Ectodermal cell (in vitro differentiated cells): ENCODE results near the gene PRKCB.

Experiments
- H3K27ac ChIP-seq: 2 replicates; pipeline ENCODE4 v1.7.0; 2013; ENCODE audit warnings: mild to moderate bottlenecking, low read depth, low read length; ENCODE audit not compliant: insufficient read depth, poor library complexity, severe bottlenecking
- H3K27me3 ChIP-seq: 2 replicates; pipeline ENCODE4 v1.7.0; 2013; ENCODE audit warnings: mild to moderate bottlenecking, low read length; ENCODE audit not compliant: insufficient read depth, control insufficient read depth, poor library complexity, severe bottlenecking
- H3K36me3 ChIP-seq: one replicate; pipeline ENCODE4 v1.7.0; 2013; ENCODE audit warnings: low read length; ENCODE audit not compliant: control insufficient read depth, insufficient read depth
- H3K4me1 ChIP-seq: one replicate; pipeline ENCODE4 v1.7.0; 2013; ENCODE audit warnings: low read length; ENCODE audit not compliant: control insufficient read depth, insufficient read depth
- H3K4me3 ChIP-seq: 2 replicates; pipeline ENCODE4 v1.7.0; 2013; ENCODE audit warnings: low read depth, low read length, control low read depth; ENCODE audit not compliant: insufficient read depth
- H3K9me3 ChIP-seq: 2 replicates; pipeline ENCODE4 v1.7.0; 2013; ENCODE audit warnings: mild to moderate bottlenecking, low read length, moderate library complexity; ENCODE audit not compliant: control insufficient read depth
- WGBS, 2 experiments: methylation state at CpG; one replicate each; pipeline ENCODE4 v1.1.7; 2013; ENCODE audit warnings: missing lambda C conversion rate in 2 of 2; 5-methylcytosine and 5-hydroxymethylcytosine counted together

The PRKCB gene

DNA sequence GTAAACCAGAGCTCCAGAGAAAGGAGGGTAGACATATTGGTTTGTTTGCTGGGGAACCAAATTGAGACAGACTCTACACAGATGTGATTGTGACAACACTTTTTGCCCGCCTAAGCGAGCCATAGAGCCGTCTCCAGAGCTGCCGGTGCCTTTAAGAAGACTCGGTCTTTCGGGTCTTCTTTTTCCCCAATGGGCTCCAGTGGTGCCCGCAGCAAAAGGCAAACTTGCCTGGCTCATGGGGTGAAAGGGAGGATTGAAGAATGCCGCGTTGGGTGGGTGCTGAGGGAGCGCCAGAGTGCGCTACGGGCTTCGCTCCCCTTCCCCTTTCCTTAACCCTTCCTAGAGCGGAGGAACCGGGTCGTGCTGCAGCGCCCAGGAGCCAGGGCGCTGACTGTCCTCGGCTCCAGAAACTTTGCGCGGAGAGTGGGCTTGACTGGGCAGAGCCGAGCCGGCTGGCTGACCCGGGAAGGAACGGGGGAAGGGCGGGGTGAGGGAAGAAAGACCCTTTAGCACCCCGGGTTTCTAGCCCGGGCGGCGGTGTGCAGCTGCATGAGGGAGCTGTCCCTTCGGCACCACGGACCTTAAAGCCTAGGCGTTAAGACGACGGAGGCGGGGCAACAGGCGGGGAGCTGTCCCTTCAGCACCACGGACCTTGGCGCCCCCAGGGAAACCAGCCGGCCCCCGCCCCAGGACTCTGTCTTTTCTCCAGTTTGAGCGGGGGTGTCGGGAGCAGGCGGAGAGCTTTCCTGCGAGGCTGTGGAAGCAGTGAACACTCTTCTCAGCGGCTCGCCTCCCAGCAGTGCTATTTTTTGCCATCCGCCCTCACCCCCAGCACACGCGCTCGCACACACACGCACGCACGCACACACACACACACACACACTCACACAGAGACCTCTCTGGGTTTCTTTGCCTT, 419.9 kb downstream of the PRKCB start, which contains the start of gene CACNG3:
Gene CACNG3 (plus strand): TSS at position 880 of the 916 bp plus-strand sequence. CDS start 420 bp downstream, outside the sequence.
- Histone ChIP-seq H3K4me3 (peak within 1 kb of the TSS; percentile 24), H3K27me3 (peaks cover 53% of the 10 kb centered on the region), H3K9me3 (no peaks in the 10 kb centered on the region), H3K36me3 (no peaks in the 10 kb centered on the region), H3K27ac (no peak within 1 kb of the TSS), H3K4me1 (peaks cover 4% of the 10 kb centered on the region)
- WGBS, 2 experiments, result 4 to 5% methylated on average over 54 of the region's 54 CpGs

DNA sequence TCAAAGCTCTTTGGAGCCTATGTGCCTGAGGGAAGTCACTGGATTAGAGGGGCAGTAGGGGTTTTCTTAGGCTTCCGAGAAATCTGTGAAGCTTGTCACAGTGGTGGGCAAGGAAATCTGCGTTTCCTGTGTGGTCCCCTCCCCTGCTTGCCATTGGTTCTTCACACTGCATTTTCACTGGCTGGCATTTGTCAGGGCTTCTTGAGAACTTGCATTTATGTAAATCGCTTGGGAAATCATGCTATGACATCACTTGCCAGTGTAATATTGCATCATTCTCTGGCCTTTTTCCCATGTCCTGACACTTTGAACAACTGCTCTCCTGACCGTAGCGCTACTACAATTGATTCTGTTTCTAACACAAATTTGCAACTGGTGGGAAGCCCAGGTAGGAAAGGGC, 422.2 kb downstream of the PRKCB start:
- H3K9me3 ChIP-seq, result no peaks in the 10 kb centered on the region
- H3K4me1 ChIP-seq, result peaks cover 4% of the 10 kb centered on the region
- no peaks in the 10 kb centered on the region for H3K36me3 ChIP-seq
- WGBS, 2 experiments, result 64 to 66% methylated on average over 5 of the region's 5 CpGs
- no peak overlapping the region for H3K27ac ChIP-seq
- peaks cover 53% of the 10 kb centered on the region for H3K27me3 ChIP-seq
- no peak overlapping the region for H3K4me3 ChIP-seq

DNA sequence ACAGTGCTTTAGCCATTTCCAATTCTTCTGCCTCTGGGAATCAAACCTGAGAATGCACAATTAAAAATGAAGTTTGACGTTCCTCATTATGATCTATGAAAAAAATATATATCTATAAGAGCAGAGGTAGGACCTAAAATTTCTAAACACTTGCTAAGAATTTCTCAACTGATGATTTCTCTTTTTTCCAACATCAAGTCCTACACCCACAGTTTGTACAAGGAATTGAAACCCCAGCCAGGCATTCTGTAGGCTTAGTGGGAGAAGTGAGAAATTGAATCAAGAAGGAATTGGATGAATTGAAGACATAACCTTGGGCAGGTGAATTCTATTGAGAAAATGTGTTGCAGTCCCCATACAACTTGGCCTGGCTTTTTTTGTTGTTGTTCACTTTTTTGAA, 423.0 kb downstream of the PRKCB start:
- Histone ChIP-seq H3K4me3 (no peak overlapping the region), H3K4me1 (peaks cover 4% of the 10 kb centered on the region), H3K27me3 (peaks cover 49% of the 10 kb centered on the region), H3K36me3 (no peaks in the 10 kb centered on the region), H3K27ac (no peak overlapping the region), H3K9me3 (no peaks in the 10 kb centered on the region)
- no CpG with 5 or more reads among the region's 1 CpG for WGBS, 2 experiments

DNA sequence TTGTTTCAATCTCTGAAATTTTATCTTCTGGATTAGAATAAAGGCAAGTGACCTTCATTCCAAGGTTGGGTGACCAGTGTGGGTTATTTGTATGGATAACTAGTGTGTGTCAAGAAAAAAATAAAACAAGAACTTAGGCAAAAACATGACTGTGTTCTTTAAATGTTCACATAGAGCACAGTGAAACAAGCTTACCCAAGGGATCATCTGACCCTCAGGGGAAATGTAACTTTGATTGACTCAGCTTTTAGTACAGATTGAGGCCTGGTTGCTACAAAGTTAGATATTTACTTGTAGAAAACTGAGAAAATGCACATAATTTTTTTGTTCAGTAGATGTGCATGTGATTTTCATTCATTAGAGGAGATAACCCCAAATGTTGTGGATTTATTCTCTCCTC, 427.0 kb downstream of the PRKCB start:
- H3K4me3 ChIP-seq, result no peak overlapping the region
- H3K9me3 ChIP-seq, result no peaks in the 10 kb centered on the region
- no peaks in the 10 kb centered on the region for H3K4me1 ChIP-seq
- H3K36me3 ChIP-seq, result no peaks in the 10 kb centered on the region
- H3K27ac ChIP-seq, result no peak overlapping the region
- H3K27me3 ChIP-seq, result peaks cover 9% of the 10 kb centered on the region
